IMR-90 (cell line): Measurements from ENCODE around the gene ATP8B4.

Source experiments
- CTCF ChIP-seq: conservative IDR thresholded peaks from 2 replicates; pipeline ENCODE4 v1.5.1; 2012; ENCODE audit warnings: mild to moderate bottlenecking, low read depth, low read length, improper control_type of control experiment
- MAFK ChIP-seq: IDR thresholded peaks from 2 replicates; pipeline ENCODE4 v1.6.1; 2012; ENCODE audit warnings: low read depth, low read length, improper control_type of control experiment
- MXI1 ChIP-seq: IDR thresholded peaks from 2 replicates; pipeline ENCODE4 v1.6.1; 2012; ENCODE audit warnings: low read depth, mild to moderate bottlenecking, low read length, moderate library complexity, borderline replicate concordance
- NFE2L2 ChIP-seq: fragments of 150-350 bp; IDR thresholded peaks from 2 replicates; pipeline ENCODE4 v1.6.1; 2016; ENCODE audit warnings: low read depth, mild to moderate bottlenecking, low read length
- POLR2A ChIP-seq: IDR thresholded peaks from 2 replicates; pipeline ENCODE4 v1.6.1; 2012; ENCODE audit warnings: mild to moderate bottlenecking, low read depth, low read length
- RAD21 ChIP-seq: IDR thresholded peaks from 2 replicates; pipeline ENCODE4 v1.6.1; 2012; ENCODE audit warnings: low read length, improper control_type of control experiment
- RCOR1 ChIP-seq: IDR thresholded peaks from 2 replicates; pipeline ENCODE4 v1.6.1; 2012; ENCODE audit warnings: mild to moderate bottlenecking, low read length, improper control_type of control experiment; ENCODE audit not compliant: insufficient replicate concordance
- SMC3 ChIP-seq: fragments of 150-350 bp; IDR thresholded peaks from 2 replicates; pipeline ENCODE4 v1.6.1; 2016; ENCODE audit warnings: low read depth, mild to moderate bottlenecking, antibody characterized with exemption, low read length, moderate library complexity

- TF ChIP-seq SMC3 (no peak), CTCF (no peak), RCOR1 (no peak), NFE2L2 (no peak), POLR2A (no peak), RAD21 (no peak), MXI1 (no peak), MAFK (no peak)
Observed at GRCh38 chr15:50146632-50147031, 27.6 kb upstream of the ATP8B4 start.
